ENCODE measurements around the gene DNM3.
"Not testable (repeated sequence)": the region's sequence is repeated elsewhere in the genome, so short reads cannot be mapped to it uniquely, and the experiment has no call there.

DNM3 gene

DNA sequence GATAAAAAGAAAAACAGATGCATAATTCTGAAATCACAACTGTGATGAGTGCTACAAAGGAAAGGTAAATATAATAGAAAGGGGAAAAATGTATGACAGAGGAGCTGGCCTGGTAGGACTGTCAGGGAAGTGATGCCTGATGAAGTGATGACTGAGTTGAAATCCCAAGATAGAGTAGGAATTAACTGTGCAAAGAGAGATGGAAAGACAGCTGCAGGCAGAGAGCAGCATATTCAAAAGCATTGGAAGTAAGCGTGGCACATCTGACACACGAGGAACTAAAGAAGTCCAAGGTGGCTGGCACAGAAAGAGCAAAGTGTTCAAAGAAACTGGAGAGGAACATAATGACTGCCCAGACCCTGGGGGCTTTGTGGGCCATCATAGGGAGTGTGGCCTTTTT is 457.6 kb downstream of the DNM3 start:
- in situ Hi-C loops (cut with MboI; ENCODE audit: low pct_unique_long_range_greater_than_20kb, low sequenced_read_pairs, unreplicated experiment) = no loop called here
- DNase-seq (ENCODE audit: low spot score) = no peak
- no peak for TF ChIP-seq CTCF (IDR thresholded peaks at IDR 0.05; ENCODE audit: extremely low read depth, insufficient read depth, missing control alignments)

- no peak for DNase-seq (ENCODE audit: low spot score)
- no peak for TF ChIP-seq CTCF (IDR thresholded peaks at IDR 0.05; ENCODE audit: extremely low read depth, insufficient read depth, missing control alignments)
- in situ Hi-C loops (cut with MboI; ENCODE audit: low pct_unique_long_range_greater_than_20kb, low sequenced_read_pairs, unreplicated experiment) = no loop called here
Observed at GRCh38 chr1:172299515-172299914, 458.2 kb downstream of the DNM3 start.

DNA sequence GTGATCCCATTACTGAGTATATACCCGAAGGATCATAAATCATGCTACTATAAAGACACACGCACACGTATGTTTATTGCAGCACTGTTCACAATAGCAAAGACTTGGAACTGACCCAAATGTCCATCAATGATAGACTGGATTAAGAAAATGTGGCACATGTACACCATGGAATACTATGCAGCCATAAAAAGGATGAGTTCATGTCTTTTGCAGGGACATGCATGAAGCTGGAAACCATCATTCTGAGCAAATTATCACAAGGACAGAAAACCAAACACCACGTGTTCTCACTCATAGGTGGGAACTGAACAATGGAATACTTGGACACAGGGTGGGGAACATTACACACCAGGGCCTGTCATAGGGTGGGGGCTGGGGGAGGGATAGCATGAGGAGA is 466.2 kb downstream of the DNM3 start:
- DNase-seq (ENCODE audit: low spot score); in situ Hi-C loops (cut with MboI; ENCODE audit: low pct_unique_long_range_greater_than_20kb, low sequenced_read_pairs, unreplicated experiment): not testable (repeated sequence)

GRCh38 chr1:172308142-172308541 is 466.8 kb downstream of the DNM3 start:
- no peak for DNase-seq (ENCODE audit: low spot score)
- in situ Hi-C loops (cut with MboI; ENCODE audit: low pct_unique_long_range_greater_than_20kb, low sequenced_read_pairs, unreplicated experiment) = no loop called here
- no peak for TF ChIP-seq CTCF (IDR thresholded peaks at IDR 0.05; ENCODE audit: extremely low read depth, insufficient read depth, missing control alignments)

GRCh38 chr1:172308577-172308976 is 467.3 kb downstream of the DNM3 start:
- DNase-seq (ENCODE audit: low spot score) = no peak
- in situ Hi-C loops (cut with MboI; ENCODE audit: low pct_unique_long_range_greater_than_20kb, low sequenced_read_pairs, unreplicated experiment) = no loop called here
- TF ChIP-seq CTCF (IDR thresholded peaks at IDR 0.05; ENCODE audit: extremely low read depth, insufficient read depth, missing control alignments) = no peak

GRCh38 chr1:172320733-172321132 is 479.4 kb downstream of the DNM3 start:
- in situ Hi-C loops (cut with MboI; ENCODE audit: low pct_unique_long_range_greater_than_20kb, low sequenced_read_pairs, unreplicated experiment) = no loop called here

DNA sequence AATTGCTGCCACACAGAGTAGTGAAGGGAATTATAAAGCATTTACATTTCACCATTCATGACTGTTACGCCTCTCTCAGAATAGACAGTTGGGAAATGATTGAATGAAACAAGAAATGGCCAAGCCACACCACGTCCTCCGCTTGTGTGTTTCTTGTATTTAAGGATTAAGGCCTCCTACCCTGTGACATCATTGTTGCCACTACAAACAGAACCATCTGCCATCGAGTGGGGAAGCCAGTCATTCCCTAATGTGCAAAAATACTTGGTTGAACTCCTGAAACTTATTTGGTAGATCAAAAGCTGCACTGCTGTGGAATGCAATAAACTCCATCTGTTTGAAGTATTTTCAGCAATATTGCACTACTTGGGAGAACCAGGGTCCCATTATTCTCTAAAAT is 480.2 kb downstream of the DNM3 start:
- no peak for TF ChIP-seq CTCF (IDR thresholded peaks at IDR 0.05; ENCODE audit: extremely low read depth, insufficient read depth, missing control alignments)
- in situ Hi-C loops (cut with MboI; ENCODE audit: low pct_unique_long_range_greater_than_20kb, low sequenced_read_pairs, unreplicated experiment) = no loop called here
- no peak for DNase-seq (ENCODE audit: low spot score)

More at GRCh38 chr1:172320733-172321132, 479.4 kb downstream of the DNM3 start:
- TF ChIP-seq CTCF (IDR thresholded peaks at IDR 0.05; ENCODE audit: extremely low read depth, insufficient read depth, missing control alignments) = no peak
- no peak for DNase-seq (ENCODE audit: low spot score)

All from GM13977 (cell line).